Fibroblast of gingiva (primary cell): ENCODE results near the gene NRF1.

Source experiments
- DNase-seq: peaks from one replicate; pipeline ENCODE4 v3.0.0-alpha.2; 2011; ENCODE audit warnings: low read depth

The NRF1 gene

DNA sequence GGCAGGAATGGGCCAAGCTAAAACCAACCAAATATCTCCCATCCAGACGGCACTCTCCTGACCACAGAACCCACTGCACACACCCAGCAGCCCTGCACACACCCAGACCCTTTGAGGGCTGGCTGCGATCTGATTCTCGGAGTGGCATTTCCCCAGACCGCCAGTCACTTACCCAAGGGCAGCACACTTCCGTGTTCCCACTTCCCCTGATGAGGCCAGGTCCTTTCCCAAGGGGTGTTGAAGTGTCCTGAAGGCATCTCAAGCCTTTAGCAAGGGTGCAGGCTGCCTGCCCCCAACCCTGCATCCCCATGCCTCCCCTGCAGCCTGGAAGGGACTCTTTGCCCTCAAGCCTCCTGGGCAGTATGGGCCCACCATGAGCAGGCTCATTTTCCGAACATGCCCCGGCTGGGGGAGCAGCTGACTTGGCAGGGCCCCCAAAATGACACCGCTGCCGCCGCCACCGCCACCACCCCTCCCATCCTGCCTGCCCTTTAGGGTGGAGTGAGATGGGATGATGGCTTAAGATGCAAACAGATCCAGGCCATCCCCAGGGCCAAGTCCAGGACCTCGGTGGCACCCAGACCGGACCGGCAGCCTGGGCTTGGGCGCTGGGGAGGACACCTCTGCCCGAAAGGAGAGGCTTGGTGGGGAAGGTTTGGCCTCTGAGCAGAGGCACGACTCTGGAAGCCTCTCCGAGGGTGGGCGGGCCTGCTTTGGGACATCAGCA lies 159.8 kb downstream of the NRF1 start:
- no peak for DNase-seq

DNA sequence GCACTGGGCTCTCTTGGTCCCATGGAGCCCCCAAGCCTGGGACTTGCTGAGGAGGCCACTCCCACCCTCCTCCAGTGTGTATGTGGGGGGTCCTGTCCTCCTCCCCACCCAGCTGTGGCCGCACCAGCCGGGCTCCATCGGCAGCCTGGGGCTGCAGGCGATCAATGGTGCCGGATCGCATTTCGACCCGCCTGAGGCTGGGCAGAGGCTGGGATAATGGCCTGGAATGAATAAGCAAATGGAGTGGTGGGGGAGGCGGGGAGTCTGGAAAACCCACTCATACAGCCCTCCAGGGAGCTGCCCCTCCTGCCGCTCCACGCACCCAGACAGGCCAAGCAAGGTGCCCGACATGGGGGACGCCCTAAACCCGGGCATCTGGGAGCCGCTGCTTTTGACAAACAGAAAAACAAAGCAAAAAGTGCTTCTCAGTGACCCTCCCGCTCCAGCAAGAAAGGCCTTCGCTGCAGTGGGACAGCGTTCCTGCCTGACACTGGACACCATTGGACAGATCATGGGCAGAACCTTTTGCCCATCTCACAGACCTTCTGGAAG lies 160.5 kb downstream of the NRF1 start:
- no peak for DNase-seq

DNA sequence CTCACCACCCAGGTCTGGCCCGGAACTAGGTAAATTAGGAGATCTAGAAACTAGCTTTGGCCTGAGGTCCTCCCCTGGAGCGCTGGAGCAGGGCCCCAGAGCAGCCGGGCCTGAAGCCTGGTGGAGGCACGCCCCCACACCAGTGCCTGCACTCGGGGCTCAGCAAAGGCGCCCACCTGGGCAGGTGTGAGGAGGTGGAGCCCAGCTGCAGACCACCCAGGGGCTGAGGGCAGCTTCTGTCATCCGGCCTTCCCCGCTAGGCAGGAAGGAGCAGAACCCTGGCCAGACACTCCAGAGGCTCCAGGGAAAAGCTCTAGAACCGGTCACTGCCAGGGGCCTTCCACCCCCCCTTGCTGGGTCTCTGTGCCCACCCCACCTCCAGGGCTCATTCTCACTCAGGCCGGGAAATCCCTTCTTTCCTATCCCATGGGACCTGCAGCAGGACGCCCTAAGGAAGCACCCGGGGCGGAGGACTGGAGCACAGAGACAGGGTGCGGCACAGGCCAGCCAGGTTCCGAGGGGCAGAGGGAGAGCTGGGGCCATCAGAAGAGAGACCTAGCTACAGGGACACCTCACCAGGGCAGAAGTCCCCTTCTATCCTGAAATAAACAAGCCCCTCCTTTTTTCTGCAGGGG lies 161.2 kb downstream of the NRF1 start:
- no peak for DNase-seq

DNA sequence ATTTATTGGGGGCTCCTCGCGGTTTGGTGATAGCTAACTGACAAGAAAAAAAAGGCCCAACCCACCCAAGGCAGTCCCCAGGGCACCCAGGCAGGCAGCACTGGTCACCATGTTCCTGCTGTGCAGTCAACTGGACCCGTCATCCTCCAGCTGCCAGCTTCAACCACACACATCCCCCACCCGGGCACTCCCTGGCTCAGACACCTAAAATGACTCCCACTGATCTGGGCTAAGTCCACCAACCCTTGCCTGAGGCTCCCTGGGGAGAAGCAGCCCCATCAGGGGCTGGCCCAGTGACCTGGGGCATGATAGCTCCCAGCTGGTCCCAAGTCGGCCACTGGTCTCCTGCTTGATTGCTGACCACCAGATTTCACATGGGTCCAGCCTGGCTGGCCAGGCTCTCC lies 161.8 kb downstream of the NRF1 start:
- DNase-seq = no peak

DNA sequence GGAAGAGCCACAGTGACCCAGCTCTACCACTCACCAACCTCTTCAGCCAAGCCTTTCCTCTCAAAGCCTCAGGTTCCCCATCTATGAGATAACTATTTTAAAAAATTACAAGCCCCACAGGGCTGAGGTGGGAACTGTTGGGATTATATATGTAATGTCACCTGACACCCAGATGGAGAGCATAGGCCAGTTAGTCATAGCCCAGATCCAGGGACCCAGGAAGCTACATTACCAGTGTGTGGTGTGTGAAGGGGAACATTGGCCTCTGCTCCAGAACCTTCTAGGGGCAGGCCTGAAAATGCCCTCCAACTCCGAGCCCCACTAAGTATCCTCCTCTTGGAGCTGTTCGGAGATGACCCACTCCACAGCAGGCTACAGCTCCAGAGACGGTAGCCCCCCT lies 162.4 kb downstream of the NRF1 start:
- no peak for DNase-seq

DNA sequence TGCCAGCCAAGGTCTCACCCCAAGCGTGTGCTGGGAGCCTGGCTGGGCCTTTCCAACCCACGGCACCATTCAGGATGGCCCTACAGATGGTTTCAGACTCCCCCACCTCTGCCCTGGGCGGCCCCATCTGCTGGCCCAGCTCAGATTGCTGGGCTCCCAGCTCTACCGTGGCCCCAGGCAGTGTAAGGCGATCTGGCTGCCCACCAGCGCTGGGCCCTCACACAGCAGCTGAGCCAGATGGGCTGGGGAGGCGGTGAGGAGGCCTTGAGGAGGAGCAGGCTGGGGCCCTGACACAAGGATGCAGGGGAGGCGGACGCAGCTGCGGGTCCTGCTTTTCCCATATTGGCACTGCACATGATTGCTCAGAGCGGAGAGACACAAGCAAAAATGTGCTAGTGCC lies 162.8 kb downstream of the NRF1 start:
- DNase-seq = no peak

DNA sequence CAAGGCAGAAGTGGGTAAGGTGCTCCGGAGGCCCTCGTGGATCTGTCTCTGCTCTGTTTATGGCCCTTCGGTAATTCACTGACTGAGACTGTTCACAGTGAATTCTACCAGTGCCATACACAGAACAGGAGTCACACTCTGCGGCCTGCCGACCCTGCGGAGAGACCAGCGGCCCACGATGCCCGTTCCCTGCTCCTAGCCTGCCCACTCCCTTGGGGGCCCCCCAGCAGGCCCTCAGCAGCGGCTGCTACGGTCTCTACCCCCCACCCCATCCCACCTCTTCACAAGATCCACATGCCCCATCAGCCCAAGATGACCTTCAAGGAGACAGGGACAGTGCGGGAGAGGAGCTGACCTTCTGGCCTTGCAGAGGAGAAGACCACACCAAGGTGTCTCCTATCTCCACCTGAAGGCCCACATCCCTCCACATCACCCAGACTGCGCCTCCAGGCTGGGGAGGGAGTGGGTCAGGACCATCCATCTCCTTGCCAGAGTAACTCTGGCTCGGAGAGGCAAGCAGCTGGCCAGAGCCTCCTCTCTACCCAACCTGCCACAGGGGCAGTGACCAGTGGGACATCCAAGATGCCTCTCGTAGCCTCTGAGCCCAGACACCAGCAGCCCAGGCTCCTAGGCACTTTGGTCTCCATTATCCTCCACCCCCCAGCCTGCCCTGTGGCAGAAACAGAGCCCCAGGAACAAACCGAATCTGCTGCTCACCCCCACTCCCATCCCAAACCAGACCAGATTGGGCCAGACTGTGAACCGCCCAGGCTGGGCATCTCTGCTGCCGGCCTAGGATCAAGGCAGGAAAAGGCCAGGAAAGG lies 163.6 kb downstream of the NRF1 start:
- no peak for DNase-seq

DNA sequence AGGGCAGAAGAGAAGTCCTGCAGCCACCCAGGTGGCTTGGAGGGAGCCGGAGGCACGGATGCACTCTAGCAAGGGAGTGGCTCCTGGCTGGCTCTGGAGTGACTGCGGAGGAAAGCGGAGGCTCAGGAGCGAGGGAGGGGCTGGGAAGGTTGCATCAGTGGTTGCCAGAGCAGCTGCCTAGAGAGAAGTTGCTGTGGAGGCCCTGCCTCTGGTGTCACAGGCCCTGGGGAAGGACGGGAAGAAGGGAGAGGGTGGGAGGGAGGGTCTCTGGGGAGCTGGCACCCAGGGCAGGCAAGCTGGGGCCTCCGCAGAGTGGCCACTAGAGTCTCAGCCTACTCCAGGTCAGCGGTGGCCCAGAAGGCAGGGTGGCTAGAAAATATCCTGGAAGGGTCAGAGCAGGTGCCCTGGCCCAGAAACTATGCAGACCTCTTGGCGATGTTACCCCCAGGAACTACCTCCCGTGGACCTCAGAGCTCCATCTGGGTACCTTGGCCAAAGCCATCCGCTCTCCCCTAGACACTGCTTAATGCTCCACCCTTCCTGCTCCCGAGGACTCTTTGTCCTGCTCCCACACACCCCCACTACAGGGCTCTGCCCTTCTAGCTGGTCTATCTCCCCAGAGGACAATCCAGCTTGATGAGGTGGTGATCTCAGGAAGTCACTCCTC lies 164.3 kb downstream of the NRF1 start:
- DNase-seq = no peak

DNA sequence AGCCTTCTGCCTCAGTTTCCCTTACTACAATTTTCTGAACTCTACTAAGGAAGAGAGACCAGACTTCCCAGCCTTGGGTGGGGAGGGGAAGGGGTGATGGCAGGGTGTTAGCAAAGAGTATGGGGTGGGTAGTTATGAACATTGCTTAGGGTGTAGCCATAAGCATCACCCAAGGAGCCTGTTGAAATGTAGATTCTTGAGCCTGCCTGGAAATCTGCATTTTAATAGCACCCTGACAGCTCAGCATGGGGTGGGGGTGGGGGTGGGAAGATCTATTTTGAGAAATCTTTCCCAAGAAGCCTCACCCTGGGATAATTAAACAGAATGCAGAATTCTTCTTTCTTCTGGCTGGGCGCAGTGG lies 164.8 kb downstream of the NRF1 start:
- no peak for DNase-seq

DNA sequence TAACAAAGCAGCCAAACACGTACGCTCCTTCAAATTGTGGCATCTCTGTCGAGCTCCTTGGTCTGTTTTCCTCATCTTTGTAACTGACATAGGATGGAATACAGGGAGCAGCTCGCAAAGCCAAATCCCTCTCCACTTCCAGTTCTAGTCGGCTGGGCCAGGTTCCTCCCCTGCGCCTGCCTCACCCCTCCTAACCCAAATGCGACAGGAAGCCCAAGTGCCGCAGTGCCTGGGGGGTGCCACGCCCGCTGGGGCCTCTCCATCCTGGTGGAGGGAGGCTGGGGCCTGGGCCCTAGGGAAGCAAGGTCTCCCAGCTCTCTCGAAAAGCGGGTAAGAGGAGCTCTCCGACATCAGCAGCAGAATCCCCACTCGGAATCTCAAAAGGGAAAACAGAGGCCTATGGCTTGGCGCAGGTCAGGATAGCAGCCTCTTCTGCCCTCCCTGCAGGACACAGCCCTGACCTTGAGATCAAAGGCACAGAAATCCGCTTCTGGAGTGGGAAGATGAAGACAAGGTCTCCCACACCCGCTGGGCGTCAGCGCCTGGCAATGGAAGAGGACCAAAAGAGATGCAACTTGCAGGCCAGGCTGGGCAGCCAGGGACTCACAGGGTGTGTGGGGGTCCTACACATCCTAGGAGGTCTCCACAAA lies 165.8 kb downstream of the NRF1 start:
- no peak for DNase-seq

DNA sequence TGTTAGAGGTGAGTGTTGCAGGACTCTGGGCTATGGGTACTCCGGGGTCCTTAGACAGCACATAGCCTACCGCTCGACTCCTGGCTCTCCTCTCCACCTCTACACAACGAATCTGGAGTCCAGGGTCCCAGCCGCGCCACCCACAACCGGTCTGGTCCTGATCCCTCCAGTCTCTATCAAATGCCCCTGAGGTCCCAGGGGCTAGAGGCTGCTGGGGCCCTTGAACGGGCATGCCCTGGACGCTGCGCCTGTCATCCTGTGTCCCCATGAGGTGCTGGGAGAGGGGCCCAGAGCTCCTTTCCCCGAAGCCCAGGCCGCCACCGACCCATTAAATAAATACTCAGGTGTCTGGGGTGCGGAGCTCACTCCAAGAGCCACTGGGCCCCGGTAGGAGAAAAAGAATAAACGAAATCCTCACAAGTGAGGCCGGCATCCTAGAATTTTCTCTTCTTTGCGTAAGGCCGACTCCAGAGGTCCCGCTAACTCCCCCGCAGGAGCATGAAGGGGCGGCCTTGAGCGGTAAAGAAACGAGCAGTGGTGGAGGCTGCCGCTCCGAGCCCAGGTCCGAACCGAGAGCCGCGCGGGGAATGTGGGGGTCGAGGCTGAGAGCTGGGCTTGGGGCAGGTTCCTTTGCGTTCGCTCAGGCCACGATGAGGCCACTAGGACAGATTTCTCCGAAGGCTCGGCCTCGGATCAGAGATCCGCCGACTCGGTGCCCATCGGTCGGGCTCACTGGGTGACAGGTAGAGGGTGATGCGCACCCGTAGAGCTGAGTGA lies 166.7 kb downstream of the NRF1 start:
- no peak for DNase-seq

DNA sequence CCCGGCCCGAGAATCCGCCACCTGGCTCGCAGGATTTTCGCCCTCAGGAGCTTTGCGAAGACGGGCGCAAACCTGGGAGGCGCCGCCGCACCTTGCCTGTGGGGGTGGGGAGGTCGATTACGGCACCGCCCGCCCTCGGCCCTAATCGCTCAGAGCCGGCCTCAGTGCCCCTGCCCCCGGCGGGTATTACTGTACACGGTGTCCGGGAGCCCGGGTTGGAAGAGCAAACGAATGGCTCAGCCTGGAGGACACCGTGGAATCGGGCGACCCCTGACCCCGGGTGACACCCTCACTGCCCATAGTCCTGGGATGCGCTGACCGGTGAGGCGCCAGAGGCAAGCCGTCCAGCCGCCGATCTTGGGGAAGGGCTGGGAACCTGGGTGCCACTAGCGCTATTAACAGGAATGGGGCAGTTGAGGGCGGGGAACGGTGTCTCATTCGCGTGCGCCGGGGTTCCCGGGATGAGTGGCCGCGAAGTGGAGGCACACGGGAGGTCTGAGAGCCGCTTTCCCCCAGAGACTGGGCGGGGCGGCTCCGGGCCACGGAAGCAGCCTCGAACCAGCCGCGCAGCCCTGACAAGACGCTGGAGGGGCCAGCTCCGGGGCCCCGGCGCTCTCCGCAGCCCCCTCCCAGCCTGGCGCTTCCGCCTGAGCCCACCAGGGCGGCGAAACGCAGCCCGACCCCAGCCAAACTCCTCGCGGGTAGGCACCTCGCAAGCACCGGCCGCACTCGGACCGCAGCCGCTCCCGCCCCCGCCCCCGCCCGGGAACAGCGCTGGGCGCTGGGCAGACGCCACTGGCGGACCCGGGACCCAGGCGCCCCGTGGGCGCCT lies 167.5 kb downstream of the NRF1 start:
- no peak for DNase-seq

DNA sequence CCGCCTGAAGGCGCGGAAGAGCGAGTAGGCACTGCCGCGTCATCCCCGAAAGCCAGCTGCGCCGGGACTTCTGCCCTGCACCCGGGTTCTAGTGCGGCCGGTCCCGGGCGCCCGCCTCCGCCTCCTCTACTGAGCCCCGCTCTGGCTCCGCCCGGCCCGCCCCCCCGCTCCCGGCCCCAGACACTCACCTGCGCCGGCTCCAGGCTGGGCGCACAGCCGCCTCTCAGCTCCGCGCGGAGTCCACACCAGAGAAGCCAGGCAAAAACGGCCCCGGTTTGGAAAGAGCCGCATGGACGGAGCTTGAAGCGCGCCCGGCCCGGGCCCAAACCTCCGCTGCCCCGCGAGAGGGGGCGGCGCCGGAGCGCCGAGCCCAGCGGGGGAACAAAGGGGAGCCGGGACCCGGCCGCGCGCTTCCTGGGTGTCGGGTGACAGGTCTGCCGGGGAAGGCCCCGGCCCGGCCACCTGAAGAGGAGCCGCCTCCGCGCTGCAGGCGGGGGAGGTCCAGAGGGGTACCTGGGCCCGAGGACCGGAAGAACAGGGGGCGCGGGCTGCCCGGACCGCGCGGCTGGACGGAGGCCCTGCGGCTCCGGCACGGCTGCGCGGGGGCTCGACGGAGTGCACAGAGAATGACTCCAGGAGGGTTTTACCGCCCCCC lies 168.2 kb downstream of the NRF1 start:
- no peak for DNase-seq

DNA sequence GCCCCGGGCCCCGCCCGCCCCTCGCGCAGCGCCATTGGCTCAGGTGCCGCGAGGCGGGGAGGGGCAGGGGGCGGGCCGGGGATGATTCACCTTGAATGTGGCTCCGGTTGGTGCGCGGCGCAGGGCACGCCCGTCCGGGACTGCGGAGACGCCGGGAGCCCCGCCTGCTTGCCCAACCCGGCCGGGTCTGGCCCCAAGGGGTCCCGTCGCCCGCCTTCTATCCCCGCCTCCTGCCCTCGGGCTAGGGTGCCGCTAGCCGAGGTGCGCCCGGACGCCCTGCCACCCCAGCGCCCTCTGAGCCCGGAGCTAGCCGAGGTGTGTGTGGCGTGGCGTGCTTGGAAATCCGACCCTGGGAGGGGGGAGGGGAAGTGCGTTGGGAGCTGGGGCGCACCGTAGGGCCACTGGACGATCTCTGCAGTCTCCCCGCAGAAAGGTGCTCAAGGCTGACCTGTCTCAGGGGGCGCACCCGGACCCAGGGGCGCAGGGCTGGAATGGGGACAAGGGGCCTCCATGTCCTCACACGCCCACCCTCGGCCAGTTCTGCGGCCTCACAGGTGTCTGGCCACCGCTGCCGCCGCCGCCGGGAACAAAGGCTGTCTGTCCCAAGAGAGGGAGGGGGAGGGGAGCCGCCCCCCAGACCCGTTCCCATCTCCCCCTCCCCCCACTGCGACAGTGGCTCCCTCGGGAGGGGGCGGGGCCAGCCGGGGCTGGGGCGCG lies 168.9 kb downstream of the NRF1 start:
- DNase-seq = no peak

DNA sequence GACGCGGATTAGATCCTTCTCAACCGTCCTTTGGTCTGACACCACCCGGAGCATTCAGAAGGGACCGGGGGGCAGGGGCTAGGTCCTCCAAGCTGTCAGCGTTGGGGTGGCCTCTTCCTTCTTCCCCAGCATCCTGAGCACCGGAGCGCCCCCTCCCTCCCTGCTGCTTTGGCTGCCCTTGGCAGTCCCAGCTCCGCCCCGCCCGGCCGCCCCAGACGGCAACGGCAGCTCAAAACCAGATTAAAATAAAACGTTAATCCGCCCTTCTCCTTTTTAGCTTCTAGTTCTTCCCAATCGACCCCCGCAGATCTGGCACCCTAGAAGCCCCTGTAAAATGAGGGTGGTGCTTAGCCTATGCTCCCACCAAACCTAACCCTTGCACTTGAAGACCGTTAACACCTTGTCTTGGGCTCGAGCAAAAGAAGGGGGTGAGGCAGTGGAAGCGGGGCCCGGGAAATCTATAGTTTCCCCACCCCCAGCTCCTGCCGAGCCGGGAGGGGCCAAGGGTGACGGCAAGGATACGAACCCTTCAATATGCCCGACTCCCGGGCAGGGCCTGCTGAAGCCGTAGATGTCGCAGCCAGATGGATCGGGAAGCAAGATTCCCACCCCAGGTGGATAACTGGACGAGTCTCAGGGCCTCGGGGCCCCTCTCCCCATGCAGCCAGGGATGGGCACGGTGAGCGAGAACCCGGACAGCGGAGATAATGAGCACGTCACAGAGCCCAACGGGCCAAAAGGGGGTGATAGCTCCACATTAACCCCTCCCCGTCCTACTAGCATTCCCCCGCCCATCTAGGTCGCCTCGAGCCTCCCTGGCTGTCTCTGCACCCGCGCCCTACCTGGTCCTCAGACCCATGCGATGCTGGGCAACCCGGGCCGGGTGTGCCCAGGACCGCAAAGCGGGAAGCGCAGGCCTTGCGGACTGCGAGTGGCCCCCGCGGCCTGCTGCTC lies 169.7 kb downstream of the NRF1 start:
- DNase-seq = no peak

DNA sequence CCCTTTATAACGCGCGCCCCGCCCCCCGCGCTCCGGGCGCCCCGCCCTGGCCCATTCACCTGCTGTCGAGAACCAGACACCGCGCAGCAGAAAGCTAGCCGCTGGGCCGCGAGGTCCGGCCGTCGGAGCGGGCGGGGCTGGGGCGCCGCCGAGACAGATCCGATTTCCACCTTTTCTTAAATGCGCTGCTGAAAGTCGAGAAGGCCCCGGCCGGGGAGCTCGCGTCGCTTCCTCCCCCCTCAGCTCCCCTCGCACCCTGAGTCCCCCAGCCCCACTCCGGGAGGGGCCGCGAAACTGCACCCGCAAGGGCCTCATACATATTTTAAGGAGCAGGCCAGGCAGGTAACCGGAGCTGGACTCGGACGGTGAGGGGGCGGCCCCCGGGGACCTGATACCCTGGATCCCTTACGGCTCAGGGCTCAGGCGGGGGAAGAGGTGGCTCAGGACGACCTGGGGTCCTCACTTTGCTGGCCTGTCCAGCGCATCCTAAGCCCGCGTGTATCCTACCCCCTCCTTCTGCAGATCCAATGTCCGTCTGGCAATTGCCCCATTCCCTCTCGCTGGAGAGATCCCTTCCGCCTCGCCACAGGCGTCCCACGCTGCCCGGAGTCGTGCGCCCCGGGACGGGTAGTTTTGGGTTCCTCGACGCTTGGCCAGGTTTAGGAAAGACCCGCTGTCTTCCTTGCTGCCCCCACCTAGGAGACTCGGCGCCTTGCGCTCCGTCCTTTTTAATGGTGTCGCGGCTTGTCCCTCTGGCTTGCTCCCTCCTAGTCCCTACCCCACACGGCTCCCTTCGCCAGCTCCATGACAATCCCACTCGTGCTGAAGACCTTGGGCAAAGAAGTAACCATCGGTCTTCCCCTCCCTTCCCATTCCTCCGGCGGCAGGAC lies 170.7 kb downstream of the NRF1 start:
- no peak for DNase-seq
